GM13976 (cell line): ENCODE measurements around the gene DCX.

Experiments
- DNase-seq: peaks from one replicate; pipeline ENCODE4 v3.0.0; 2012; ENCODE audit warnings: low spot score
- CTCF ChIP-seq: IDR thresholded peaks from 2 replicates; pipeline ENCODE4 v1.5.1; 2012; ENCODE audit warnings: borderline replicate concordance, mild to moderate bottlenecking; ENCODE audit not compliant: insufficient read depth; ENCODE audit errors: extremely low read depth, missing control alignments, control extremely low read depth
- in situ Hi-C: fragments of 300-500 bp; cut with MboI; formaldehyde crosslinking; loops from one replicate; pipeline ENCODE4 v1.12.0; 2022; ENCODE audit warnings: low sequenced_read_pairs, mixed read lengths, inconsistent platforms; ENCODE audit not compliant: unreplicated experiment

DCX gene

GRCh38 chrX:111411983-111412382 lies at the start of gene DCX:
TSS of gene DCX (minus strand) at chrX:111412192. CDS start at chrX:111410398, 1,794 bp downstream.
- no peak for DNase-seq
- no peak for TF ChIP-seq CTCF
- in situ Hi-C loops: no loop called here

GRCh38 chrX:111460607-111461006 lies 48.6 kb upstream of the DCX start:
- TF ChIP-seq CTCF: no peak
- DNase-seq: no peak
- in situ Hi-C loops: no loop called here

- peak; percentile 34 for TF ChIP-seq CTCF
- DNase-seq: peak; percentile 3
- in situ Hi-C loops: no loop called here
Observed at GRCh38 chrX:111447298-111447697, 35.3 kb upstream of the DCX start.

GRCh38 chrX:111445485-111445884 lies 33.5 kb upstream of the DCX start:
- in situ Hi-C loops: no loop called here
- peak; percentile 59 for TF ChIP-seq CTCF
- DNase-seq: peak; percentile 9

GRCh38 chrX:111444881-111445280 lies 32.9 kb upstream of the DCX start:
- in situ Hi-C loops: no loop called here
- no peak for TF ChIP-seq CTCF
- DNase-seq: no peak

- in situ Hi-C loops: no loop called here
- no peak for TF ChIP-seq CTCF
- no peak for DNase-seq
Observed at GRCh38 chrX:111443946-111444345, 32.0 kb upstream of the DCX start.

GRCh38 chrX:111442791-111443190 lies 30.8 kb upstream of the DCX start:
- no peak for TF ChIP-seq CTCF
- in situ Hi-C loops: no loop called here

More at GRCh38 chrX:111442791-111443190, 30.8 kb upstream of the DCX start:
- DNase-seq: no peak
